SK-N-SH treated with all-trans-retinoic acid at 6 μM for 48 hours (cell line): ENCODE measurements around the gene TRIM72.

ENCODE experiments used
- ATAC-seq: fragments of 200-7000 bp; cut with Tn5 transposase; 3 replicates; pipeline ENCODE4 v1.9.1; 2020; ENCODE audit warnings: mild to moderate bottlenecking, moderate library complexity
- ARNTL ChIP-seq: fragments of 450-650 bp; formaldehyde crosslinking; IDR thresholded peaks from 2 replicates; pipeline ENCODE4 v1.5.0; 2020; ENCODE audit warnings: low read depth, mild to moderate bottlenecking, moderate library complexity, borderline replicate concordance
- BACH2 ChIP-seq: fragments of 250-450 bp; sonication (Bioruptor Pico); IDR thresholded peaks from 2 replicates; pipeline ENCODE4 v1.9.0; 2021; ENCODE audit warnings: mild to moderate bottlenecking, borderline replicate concordance
- CSDC2 ChIP-seq: fragments of 250-450 bp; sonication (Bioruptor Pico); IDR thresholded peaks from 2 replicates; pipeline ENCODE4 v1.5.0; 2020; ENCODE audit warnings: mild to moderate bottlenecking, moderate library complexity
- ESRRG ChIP-seq: fragments of 250-450 bp; sonication (Bioruptor Pico); IDR thresholded peaks from 2 replicates; pipeline ENCODE4 v1.6.1; 2021; ENCODE audit warnings: mild to moderate bottlenecking
- GLIS3 ChIP-seq: fragments of 250-450 bp; sonication (Bioruptor Pico); IDR thresholded peaks from 2 replicates; pipeline ENCODE4 v1.5.0; 2020; ENCODE audit warnings: mild to moderate bottlenecking, moderate library complexity
- ISL1 ChIP-seq: fragments of 250-450 bp; sonication (Bioruptor Pico); IDR thresholded peaks from 2 replicates; pipeline ENCODE4 v2.1.2; 2022; ENCODE audit warnings: mild to moderate bottlenecking, moderate library complexity
- OSR1 ChIP-seq: fragments of 250-450 bp; sonication (Bioruptor Pico); IDR thresholded peaks from 2 replicates; pipeline ENCODE4 v1.8.0; 2022; ENCODE audit warnings: moderate library complexity, mild to moderate bottlenecking, inconsistent platforms
- PPARA ChIP-seq: fragments of 250-450 bp; sonication (Bioruptor Pico); IDR thresholded peaks from 2 replicates; pipeline ENCODE4 v1.5.0; 2020; ENCODE audit warnings: mild to moderate bottlenecking, borderline replicate concordance
- RARB ChIP-seq: fragments of 250-450 bp; sonication (Bioruptor Pico); IDR thresholded peaks from 2 replicates; pipeline ENCODE4 v1.8.0; 2021; ENCODE audit warnings: mild to moderate bottlenecking, moderate library complexity
- SNAI2 ChIP-seq: fragments of 250-450 bp; sonication (Bioruptor Pico); IDR thresholded peaks from 2 replicates; pipeline ENCODE4 v1.5.0; 2020; ENCODE audit warnings: mild to moderate bottlenecking, moderate library complexity
- TCF4 ChIP-seq: fragments of 250-450 bp; sonication (Bioruptor Pico); IDR thresholded peaks from 2 replicates; pipeline ENCODE4 v1.8.0; 2021; ENCODE audit warnings: mild to moderate bottlenecking, moderate library complexity, borderline replicate concordance
- TOX ChIP-seq: fragments of 250-450 bp; sonication (Bioruptor Pico); IDR thresholded peaks from 2 replicates; pipeline ENCODE4 v1.8.0; 2021; ENCODE audit warnings: mild to moderate bottlenecking, moderate library complexity, borderline replicate concordance
- ZC3H10 ChIP-seq: fragments of 250-450 bp; sonication (Bioruptor Pico); IDR thresholded peaks from 2 replicates; pipeline ENCODE4 v1.5.1; 2021; ENCODE audit warnings: mild to moderate bottlenecking, moderate library complexity
- ZFP3 ChIP-seq: fragments of 250-450 bp; sonication (Bioruptor Pico); IDR thresholded peaks from 2 replicates; pipeline ENCODE4 v1.5.0; 2020; ENCODE audit warnings: mild to moderate bottlenecking, moderate library complexity
- ZFP30 ChIP-seq: fragments of 450-650 bp; formaldehyde crosslinking; IDR thresholded peaks from 2 replicates; pipeline ENCODE4 v1.5.0; 2022; ENCODE audit warnings: mild to moderate bottlenecking, moderate library complexity
- ZNF565 ChIP-seq: fragments of 450-650 bp; formaldehyde crosslinking; conservative IDR thresholded peaks from 2 replicates; pipeline ENCODE4 v1.5.0; 2020; ENCODE audit warnings: low read depth, mild to moderate bottlenecking, moderate library complexity
- ZNF70 ChIP-seq: fragments of 450-650 bp; formaldehyde crosslinking; IDR thresholded peaks from 2 replicates; pipeline ENCODE4 v1.5.0; 2020; ENCODE audit warnings: mild to moderate bottlenecking, moderate library complexity
- ZNF8 ChIP-seq: fragments of 450-650 bp; formaldehyde crosslinking; IDR thresholded peaks from 2 replicates; pipeline ENCODE4 v1.5.0; 2020; ENCODE audit warnings: mild to moderate bottlenecking, moderate library complexity
- TF ChIP-seq, protein P1 (sequence below): fragments of 250-450 bp; sonication (Bioruptor Pico); IDR thresholded peaks from 2 replicates; pipeline ENCODE4 v1.5.1; 2020; ENCODE audit warnings: low read depth, mild to moderate bottlenecking, moderate library complexity
- TF ChIP-seq, protein P2 (sequence below): fragments of 250-450 bp; sonication (Bioruptor Pico); IDR thresholded peaks from 2 replicates; pipeline ENCODE4 v1.5.1; 2021; ENCODE audit warnings: mild to moderate bottlenecking, moderate library complexity
- TF ChIP-seq, protein P3 (sequence below): fragments of 250-450 bp; sonication (Bioruptor Pico); IDR thresholded peaks from 2 replicates; pipeline ENCODE4 v1.8.0; 2021; ENCODE audit warnings: low read depth, mild to moderate bottlenecking, moderate library complexity, borderline replicate concordance
- TF ChIP-seq, protein P4 (sequence below): fragments of 250-450 bp; sonication (Bioruptor Pico); IDR thresholded peaks from 2 replicates; pipeline ENCODE4 v1.8.0; 2020; ENCODE audit warnings: mild to moderate bottlenecking, moderate library complexity, borderline replicate concordance
- TF ChIP-seq, protein P5 (sequence below): fragments of 250-450 bp; sonication (Bioruptor Pico); IDR thresholded peaks from 2 replicates; pipeline ENCODE4 v1.5.0; 2020; ENCODE audit warnings: mild to moderate bottlenecking, moderate library complexity

Gene TRIM72

DNA sequence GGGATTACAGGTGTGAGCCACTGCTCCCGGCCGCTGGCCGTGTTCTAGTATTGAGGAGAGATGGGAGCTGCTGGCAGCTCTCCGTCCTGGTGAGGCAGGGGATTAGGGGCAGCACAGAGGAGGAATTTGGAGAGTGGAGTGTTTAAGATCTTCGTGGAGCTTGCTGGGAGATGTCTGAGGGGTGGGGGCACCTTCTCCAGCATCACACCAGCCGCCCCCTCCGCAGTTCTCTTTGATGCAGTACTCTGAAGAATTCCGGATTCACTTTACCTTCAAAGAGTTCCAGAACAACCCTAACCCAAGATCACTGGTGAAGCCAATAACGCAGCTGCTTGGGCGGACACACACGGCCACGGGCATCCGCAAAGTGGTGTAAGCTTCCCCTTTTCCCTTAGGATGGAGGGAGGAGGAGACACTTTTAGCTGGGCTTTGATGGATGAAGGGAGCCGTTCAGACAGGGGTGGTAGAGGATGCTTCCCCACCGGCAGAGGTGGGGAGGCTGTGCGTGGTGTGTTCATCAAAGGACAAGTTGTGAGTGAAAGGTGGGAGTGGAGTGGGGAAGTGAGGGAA is 57.8 kb downstream of the TRIM72 start (continued):
- TF ChIP-seq, protein P1, sequence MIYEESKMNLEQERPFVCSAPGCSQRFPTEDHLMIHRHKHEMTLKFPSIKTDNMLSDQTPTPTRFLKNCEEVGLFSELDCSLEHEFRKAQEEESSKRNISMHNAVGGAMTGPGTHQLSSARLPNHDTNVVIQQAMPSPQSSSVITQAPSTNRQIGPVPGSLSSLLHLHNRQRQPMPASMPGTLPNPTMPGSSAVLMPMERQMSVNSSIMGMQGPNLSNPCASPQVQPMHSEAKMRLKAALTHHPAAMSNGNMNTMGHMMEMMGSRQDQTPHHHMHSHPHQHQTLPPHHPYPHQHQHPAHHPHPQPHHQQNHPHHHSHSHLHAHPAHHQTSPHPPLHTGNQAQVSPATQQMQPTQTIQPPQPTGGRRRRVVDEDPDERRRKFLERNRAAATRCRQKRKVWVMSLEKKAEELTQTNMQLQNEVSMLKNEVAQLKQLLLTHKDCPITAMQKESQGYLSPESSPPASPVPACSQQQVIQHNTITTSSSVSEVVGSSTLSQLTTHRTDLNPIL (CRISPR knock-in tag): no peak

DNA sequence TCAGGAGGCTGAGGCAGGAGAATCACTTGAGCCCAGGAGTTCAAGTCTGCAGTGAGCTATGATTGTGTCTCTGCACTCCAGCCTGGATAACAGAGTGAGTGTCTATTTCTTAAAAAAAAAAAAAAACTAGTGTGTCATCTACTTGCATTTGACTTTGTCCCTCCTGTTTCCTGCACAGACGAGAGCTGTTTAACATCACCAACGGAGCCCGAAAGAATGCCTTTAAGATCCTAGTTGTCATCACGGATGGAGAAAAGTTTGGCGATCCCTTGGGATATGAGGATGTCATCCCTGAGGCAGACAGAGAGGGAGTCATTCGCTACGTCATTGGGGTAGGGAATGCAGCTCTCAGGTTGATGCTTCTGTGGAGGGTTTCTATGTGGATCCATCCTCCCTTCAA is 59.3 kb downstream of the TRIM72 start:
- ATAC-seq: no peak
- TF ChIP-seq ZFP30 (CRISPR knock-in tag): no peak
- TF ChIP-seq OSR1: no peak
- TF ChIP-seq ESRRG (CRISPR knock-in tag): no peak
- TF ChIP-seq ZC3H10 (CRISPR knock-in tag): no peak
- no peak for TF ChIP-seq RARB (CRISPR knock-in tag)
- no peak for TF ChIP-seq CSDC2 (CRISPR knock-in tag)
- TF ChIP-seq, protein P2, sequence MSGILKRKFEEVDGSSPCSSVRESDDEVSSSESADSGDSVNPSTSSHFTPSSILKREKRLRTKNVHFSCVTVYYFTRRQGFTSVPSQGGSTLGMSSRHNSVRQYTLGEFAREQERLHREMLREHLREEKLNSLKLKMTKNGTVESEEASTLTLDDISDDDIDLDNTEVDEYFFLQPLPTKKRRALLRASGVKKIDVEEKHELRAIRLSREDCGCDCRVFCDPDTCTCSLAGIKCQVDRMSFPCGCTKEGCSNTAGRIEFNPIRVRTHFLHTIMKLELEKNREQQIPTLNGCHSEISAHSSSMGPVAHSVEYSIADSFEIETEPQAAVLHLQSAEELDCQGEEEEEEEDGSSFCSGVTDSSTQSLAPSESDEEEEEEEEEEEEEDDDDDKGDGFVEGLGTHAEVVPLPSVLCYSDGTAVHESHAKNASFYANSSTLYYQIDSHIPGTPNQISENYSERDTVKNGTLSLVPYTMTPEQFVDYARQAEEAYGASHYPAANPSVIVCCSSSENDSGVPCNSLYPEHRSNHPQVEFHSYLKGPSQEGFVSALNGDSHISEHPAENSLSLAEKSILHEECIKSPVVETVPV: no peak
- TF ChIP-seq, protein P3, sequence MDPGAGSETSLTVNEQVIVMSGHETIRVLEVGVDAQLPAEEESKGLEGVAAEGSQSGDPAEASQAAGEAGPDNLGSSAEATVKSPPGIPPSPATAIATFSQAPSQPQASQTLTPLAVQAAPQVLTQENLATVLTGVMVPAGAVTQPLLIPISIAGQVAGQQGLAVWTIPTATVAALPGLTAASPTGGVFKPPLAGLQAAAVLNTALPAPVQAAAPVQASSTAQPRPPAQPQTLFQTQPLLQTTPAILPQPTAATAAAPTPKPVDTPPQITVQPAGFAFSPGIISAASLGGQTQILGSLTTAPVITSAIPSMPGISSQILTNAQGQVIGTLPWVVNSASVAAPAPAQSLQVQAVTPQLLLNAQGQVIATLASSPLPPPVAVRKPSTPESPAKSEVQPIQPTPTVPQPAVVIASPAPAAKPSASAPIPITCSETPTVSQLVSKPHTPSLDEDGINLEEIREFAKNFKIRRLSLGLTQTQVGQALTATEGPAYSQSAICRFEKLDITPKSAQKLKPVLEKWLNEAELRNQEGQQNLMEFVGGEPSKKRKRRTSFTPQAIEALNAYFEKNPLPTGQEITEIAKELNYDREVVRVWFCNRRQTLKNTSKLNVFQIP (CRISPR knock-in tag): no peak
- TF ChIP-seq BACH2: no peak
- no peak for TF ChIP-seq TOX (CRISPR knock-in tag)
- TF ChIP-seq ZFP3 (CRISPR knock-in tag): no peak
- no peak for TF ChIP-seq ZNF8
- no peak for TF ChIP-seq PPARA
- TF ChIP-seq SNAI2 (CRISPR knock-in tag): no peak
- TF ChIP-seq ARNTL: no peak
- no peak for TF ChIP-seq ZNF565
- no peak for TF ChIP-seq ZNF70 (CRISPR knock-in tag)
- TF ChIP-seq ISL1 (CRISPR knock-in tag): no peak
- no peak for TF ChIP-seq TCF4 (CRISPR knock-in tag)

DNA sequence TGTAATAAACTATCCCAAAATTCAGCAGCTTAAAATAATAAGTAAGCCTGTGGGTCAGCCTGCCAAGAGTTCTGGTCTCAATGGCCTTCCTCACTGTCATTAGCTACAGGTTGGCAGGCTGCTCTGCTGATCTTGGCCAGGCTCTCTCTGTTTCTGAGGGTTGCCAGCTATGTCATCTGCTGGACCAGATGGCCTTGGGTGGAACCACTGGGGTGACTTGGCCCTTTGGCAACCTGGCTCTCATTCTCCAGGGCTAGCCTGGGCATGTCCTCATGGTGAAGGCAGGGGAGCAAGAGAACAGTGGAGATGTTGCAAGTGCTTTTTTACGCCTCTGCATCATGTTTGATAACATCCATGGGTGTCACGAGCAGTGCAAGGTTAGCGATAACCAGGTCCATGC is 59.8 kb downstream of the TRIM72 start:
- TF ChIP-seq PPARA (no peak), ZNF8 (no peak), TCF4 (CRISPR knock-in tag) (no peak), ZC3H10 (CRISPR knock-in tag) (no peak), ESRRG (CRISPR knock-in tag) (no peak), RARB (CRISPR knock-in tag) (no peak), SNAI2 (CRISPR knock-in tag) (no peak), ZFP3 (CRISPR knock-in tag) (no peak), ZNF70 (CRISPR knock-in tag) (no peak), ZNF565 (no peak), ARNTL (no peak), GLIS3 (CRISPR knock-in tag) (no peak), OSR1 (no peak), TOX (CRISPR knock-in tag) (no peak)
- TF ChIP-seq, protein P4, sequence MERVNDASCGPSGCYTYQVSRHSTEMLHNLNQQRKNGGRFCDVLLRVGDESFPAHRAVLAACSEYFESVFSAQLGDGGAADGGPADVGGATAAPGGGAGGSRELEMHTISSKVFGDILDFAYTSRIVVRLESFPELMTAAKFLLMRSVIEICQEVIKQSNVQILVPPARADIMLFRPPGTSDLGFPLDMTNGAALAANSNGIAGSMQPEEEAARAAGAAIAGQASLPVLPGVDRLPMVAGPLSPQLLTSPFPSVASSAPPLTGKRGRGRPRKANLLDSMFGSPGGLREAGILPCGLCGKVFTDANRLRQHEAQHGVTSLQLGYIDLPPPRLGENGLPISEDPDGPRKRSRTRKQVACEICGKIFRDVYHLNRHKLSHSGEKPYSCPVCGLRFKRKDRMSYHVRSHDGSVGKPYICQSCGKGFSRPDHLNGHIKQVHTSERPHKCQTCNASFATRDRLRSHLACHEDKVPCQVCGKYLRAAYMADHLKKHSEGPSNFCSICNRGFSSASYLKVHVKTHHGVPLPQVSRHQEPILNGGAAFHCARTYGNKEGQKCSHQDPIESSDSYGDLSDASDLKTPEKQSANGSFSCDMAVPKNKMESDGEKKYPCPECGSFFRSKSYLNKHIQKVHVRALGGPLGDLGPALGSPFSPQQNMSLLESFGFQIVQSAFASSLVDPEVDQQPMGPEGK (CRISPR knock-in tag): no peak
- TF ChIP-seq, protein P5, sequence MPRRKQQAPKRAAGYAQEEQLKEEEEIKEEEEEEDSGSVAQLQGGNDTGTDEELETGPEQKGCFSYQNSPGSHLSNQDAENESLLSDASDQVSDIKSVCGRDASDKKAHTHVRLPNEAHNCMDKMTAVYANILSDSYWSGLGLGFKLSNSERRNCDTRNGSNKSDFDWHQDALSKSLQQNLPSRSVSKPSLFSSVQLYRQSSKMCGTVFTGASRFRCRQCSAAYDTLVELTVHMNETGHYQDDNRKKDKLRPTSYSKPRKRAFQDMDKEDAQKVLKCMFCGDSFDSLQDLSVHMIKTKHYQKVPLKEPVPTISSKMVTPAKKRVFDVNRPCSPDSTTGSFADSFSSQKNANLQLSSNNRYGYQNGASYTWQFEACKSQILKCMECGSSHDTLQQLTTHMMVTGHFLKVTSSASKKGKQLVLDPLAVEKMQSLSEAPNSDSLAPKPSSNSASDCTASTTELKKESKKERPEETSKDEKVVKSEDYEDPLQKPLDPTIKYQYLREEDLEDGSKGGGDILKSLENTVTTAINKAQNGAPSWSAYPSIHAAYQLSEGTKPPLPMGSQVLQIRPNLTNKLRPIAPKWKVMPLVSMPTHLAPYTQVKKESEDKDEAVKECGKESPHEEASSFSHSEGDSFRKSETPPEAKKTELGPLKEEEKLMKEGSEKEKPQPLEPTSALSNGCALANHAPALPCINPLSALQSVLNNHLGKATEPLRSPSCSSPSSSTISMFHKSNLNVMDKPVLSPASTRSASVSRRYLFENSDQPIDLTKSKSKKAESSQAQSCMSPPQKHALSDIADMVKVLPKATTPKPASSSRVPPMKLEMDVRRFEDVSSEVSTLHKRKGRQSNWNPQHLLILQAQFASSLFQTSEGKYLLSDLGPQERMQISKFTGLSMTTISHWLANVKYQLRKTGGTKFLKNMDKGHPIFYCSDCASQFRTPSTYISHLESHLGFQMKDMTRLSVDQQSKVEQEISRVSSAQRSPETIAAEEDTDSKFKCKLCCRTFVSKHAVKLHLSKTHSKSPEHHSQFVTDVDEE (CRISPR knock-in tag): no peak
- TF ChIP-seq, protein P2: no peak
- TF ChIP-seq, protein P1 (CRISPR knock-in tag): no peak
- ATAC-seq: no peak
